B cell (primary cell): Measurements from ENCODE around the gene TOP1. TPM values are rescaled to one million over a fixed set of nuclear protein-coding genes. Genes with fewer than 3 reads are reported as not detected.

Source experiments
- ATAC-seq: fragments of 200-7000 bp; cut with Tn5 transposase; one replicate; pipeline ENCODE4 v1.10.0; 2021; ENCODE audit warnings: low read depth, mild to moderate bottlenecking, moderate number of reproducible peaks, moderate library complexity
- CTCF ChIA-PET: fragments of 350-600 bp; sonication (Branson Sonifier 250); formaldehyde crosslinking; loops from one replicate; lab custom pipeline; 2021; ENCODE audit warnings: antibody characterized with exemption, inconsistent platforms; lab: Charles Lee
- POLR2A ChIA-PET: fragments of 350-600 bp; sonication (Branson Sonifier 250); formaldehyde crosslinking; loops from one replicate; lab custom pipeline; 2021; ENCODE audit warnings: antibody characterized with exemption; lab: Charles Lee
- DNase-seq: peaks from one replicate; pipeline ENCODE4 v3.0.0; 2013
- H2AFZ ChIP-seq: 2 replicates; pipeline ENCODE4 v1.6.1; 2012; ENCODE audit warnings: mild to moderate bottlenecking, low read depth, low read length; ENCODE audit not compliant: insufficient read depth, poor library complexity, severe bottlenecking
- H3K27ac ChIP-seq, 2 donors: 1 replicate in 1 of 2; 2 replicates in 1 of 2; pipeline ENCODE4 v1.5.1; 2012 to 2013; ENCODE audit warnings: low read length in 2 of 2, mild to moderate bottlenecking in 2 of 2, moderate library complexity in 1 of 2
- H3K27me3 ChIP-seq, 4 experiments: fragments of 200-600 bp in 1 of 4; sonication (generic) in 1 of 4; replicated peaks in 1 of 4; 1 replicate in 2 of 4; 2 replicates in 2 of 4; pipeline versions ENCODE4 v1.6.1 to v1.7.0; 2013 to 2016; ENCODE audit warnings: low read length in 3 of 4, mild to moderate bottlenecking in 2 of 4, mixed read lengths in 1 of 4, moderate library complexity in 1 of 4; ENCODE audit not compliant: insufficient read depth in 4 of 4, control insufficient read depth in 3 of 4; ENCODE audit errors: control extremely low read depth in 1 of 4
- H3K36me3 ChIP-seq, 2 experiments: replicated peaks in 1 of 2; 1 replicate in 1 of 2; 2 replicates in 1 of 2; pipeline versions ENCODE4 v1.6.1 to v1.7.1; 2013; ENCODE audit warnings: low read length in 1 of 2; ENCODE audit not compliant: insufficient read depth in 2 of 2, control insufficient read depth in 1 of 2; ENCODE audit errors: control extremely low read depth in 1 of 2, extremely low read depth in 1 of 2
- H3K4me1 ChIP-seq, 2 donors: fragments of 200-600 bp in 1 of 2; sonication (generic) in 1 of 2; 1 replicate in 1 of 2; 2 replicates in 1 of 2; pipeline versions ENCODE4 v1.5.1 to v1.6.1; 2013 to 2017; ENCODE audit warnings: low read length in 2 of 2; ENCODE audit not compliant: control insufficient read depth in 2 of 2, insufficient read depth in 2 of 2
- H3K4me2 ChIP-seq: replicated peaks from 2 replicates; pipeline ENCODE3; 2012; ENCODE audit warnings: mild to moderate bottlenecking, low read depth, low read length; ENCODE audit not compliant: poor library complexity, severe bottlenecking
- H3K4me3 ChIP-seq, 5 experiments: fragments of 200-600 bp in 1 of 5; sonication (generic) in 1 of 5; 1 replicate in 3 of 5; 2 replicates in 2 of 5; pipeline versions ENCODE4 v1.5.1 to v1.7.0; 2011 to 2016; ENCODE audit warnings: low read length in 4 of 5, mild to moderate bottlenecking in 4 of 5, low read depth in 2 of 5, control low read depth in 1 of 5, moderate library complexity in 1 of 5; ENCODE audit not compliant: insufficient read depth in 1 of 5; ENCODE audit errors: control extremely low read depth in 1 of 5, extremely low read depth in 1 of 5
- H3K79me2 ChIP-seq: fragments of 200-600 bp; sonication (generic); one replicate; pipeline ENCODE4 v1.6.0; 2016; ENCODE audit warnings: low read length; ENCODE audit not compliant: control insufficient read depth, insufficient read depth
- H3K9ac ChIP-seq: fragments of 200-600 bp; sonication (generic); 2 replicates; pipeline ENCODE4 v1.6.1; 2017; ENCODE audit warnings: mild to moderate bottlenecking, low read length, moderate library complexity
- H3K9me3 ChIP-seq, 3 donors: one replicate each; pipeline versions ENCODE4 v1.6.1 to v1.7.1; 2013; ENCODE audit warnings: low read length in 2 of 3; ENCODE audit not compliant: control insufficient read depth in 2 of 3, insufficient read depth in 1 of 3; ENCODE audit errors: control extremely low read depth in 1 of 3
- H4K20me1 ChIP-seq: 2 replicates; pipeline ENCODE4 v1.6.0; 2012; ENCODE audit warnings: mild to moderate bottlenecking, low read length; ENCODE audit not compliant: insufficient read depth, control insufficient read depth, poor library complexity, severe bottlenecking
- H3K27ac Mint-ChIP-seq: one replicate; pipeline ENCODE4 v1.8.0; 2021; ENCODE audit warnings: mixed read lengths
- H3K27me3 Mint-ChIP-seq: one replicate; pipeline ENCODE4 v1.8.0; 2021; ENCODE audit warnings: mixed read lengths
- H3K4me1 Mint-ChIP-seq: one replicate; pipeline ENCODE4 v1.8.0; 2021; ENCODE audit warnings: mixed read lengths
- H3K4me3 Mint-ChIP-seq: one replicate; pipeline ENCODE4 v1.8.0; 2021; ENCODE audit warnings: mixed read lengths
- H3K9me3 Mint-ChIP-seq: one replicate; pipeline ENCODE4 v1.8.0; 2022; ENCODE audit warnings: mixed read lengths; ENCODE audit not compliant: insufficient read depth
- EZH2 ChIP-seq: IDR thresholded peaks from 2 replicates; pipeline ENCODE4 v1.6.1; 2012; ENCODE audit warnings: borderline replicate concordance, low read depth, mild to moderate bottlenecking, moderate library complexity, low read length; ENCODE audit not compliant: insufficient read depth, poor library complexity, severe bottlenecking
- WGBS: methylation state at CpG from one replicate; pipeline ENCODE4 v1.1.5; 2013; ENCODE audit warnings: missing lambda C conversion rate; ENCODE audit not compliant: insufficient coverage; 5-methylcytosine and 5-hydroxymethylcytosine counted together
- intact Hi-C: fragments of 100-400 bp; cut with micrococcal nuclease; formaldehyde crosslinking; loops from one replicate; pipeline ENCODE4 v1.10.0; 2022
- polyA plus RNA-seq: library from polyadenylated mRNA; depleted of rRNA; stranded (reverse); fragments of >200 nt; gene quantifications from 2 replicates; pipeline ENCODE4 v1.2.3, GENCODE V29; 2012
- total RNA-seq, 2 donors: library from RNA; stranded (reverse); fragments of 120-200 nt in 1 of 2; gene quantifications; 1 replicate in 1 of 2; 2 replicates in 1 of 2; pipeline versions ENCODE4 v1.2.3 to v1.2.4, GENCODE V29; 2013 to 2022

The TOP1 gene
- total and polyA plus RNA-seq, 2 donors (not counting 1 experiment from before 2014, with no cell fraction given): 5.4 to 44.9 TPM

- H3K9ac ChIP-seq: no peak overlapping the region
- no peak overlapping the region for H2AFZ ChIP-seq
- no peak overlapping the region for H3K27ac ChIP-seq
- ChIA-PET CTCF (interaction anchor here (0.6 to 5.5 kb wide), 4 partner anchors 8 to 40 kb away, joined by 3 to 36 read pairs (median 4); no protein-coding TSS in a partner anchor), POLR2A (interaction anchor here (0.6 to 1.1 kb wide), 2 partner anchors 9 to 13 kb away, joined by 4 to 6 read pairs; no protein-coding TSS in a partner anchor)
- no peaks in the 10 kb centered on the region for H3K27me3 ChIP-seq
- no peaks in the 10 kb centered on the region for H3K27me3 Mint-ChIP-seq
- no peak overlapping the region for H3K4me3 Mint-ChIP-seq
- peaks cover 27% of the 10 kb centered on the region for H3K4me1 Mint-ChIP-seq
- DNase-seq (no peak), ATAC-seq (no peak)
- H3K27ac Mint-ChIP-seq: peak overlapping the region; percentile 53
- no peak overlapping the region for H3K4me3 ChIP-seq
- peaks cover 0 to 14% (median 8%) of the 10 kb centered on the region in 3 donors for H3K9me3 ChIP-seq
- 68% methylated on average over 7 of the region's 8 CpGs for WGBS
- H3K4me2 ChIP-seq: no peak overlapping the region
- peaks cover 16 to 26% of the 10 kb centered on the region in 2 donors for H3K4me1 ChIP-seq
- no peaks in the 10 kb centered on the region for H3K79me2 ChIP-seq
- TF ChIP-seq EZH2: no peak
- no peaks in the 10 kb centered on the region for H4K20me1 ChIP-seq
- intact Hi-C loops: no loop called here
- peaks cover 2% of the 10 kb centered on the region for H3K9me3 Mint-ChIP-seq
- H3K36me3 ChIP-seq: no peaks in the 10 kb centered on the region
Observed at GRCh38 chr20:41004531-41005360, 23.9 kb upstream of the TOP1 start.

- intact Hi-C loops: no loop called here
- no peak overlapping the region for H3K9ac ChIP-seq
- no peaks in the 10 kb centered on the region for H3K27me3 ChIP-seq
- CTCF ChIA-PET: interaction anchor here (1.1 to 5.5 kb wide), 4 partner anchors 9 to 39 kb away, joined by 3 to 36 read pairs (median 4); no protein-coding TSS in a partner anchor
- peaks cover 0 to 14% (median 8%) of the 10 kb centered on the region in 3 donors for H3K9me3 ChIP-seq
- H3K27ac Mint-ChIP-seq: no peak overlapping the region
- H3K9me3 Mint-ChIP-seq: peaks cover 2% of the 10 kb centered on the region
- no peaks in the 10 kb centered on the region for H3K79me2 ChIP-seq
- no peaks in the 10 kb centered on the region for H3K36me3 ChIP-seq
- no peak for TF ChIP-seq EZH2
- POLR2A ChIA-PET: interaction anchor here (1.1 kb wide), 1 partner anchor 13 kb away, joined by 4 read pairs; no protein-coding TSS in a partner anchor
- no peak overlapping the region for H3K4me3 Mint-ChIP-seq
- H3K4me1 ChIP-seq: peaks cover 17 to 26% of the 10 kb centered on the region in 2 donors
- no peak overlapping the region for H3K27ac ChIP-seq
- no peaks in the 10 kb centered on the region for H4K20me1 ChIP-seq
- WGBS: 59% methylated on average over 4 of the region's 4 CpGs
- no peak overlapping the region for H3K4me3 ChIP-seq
- H3K4me2 ChIP-seq: no peak overlapping the region
- no peak overlapping the region for H2AFZ ChIP-seq
- H3K27me3 Mint-ChIP-seq: no peaks in the 10 kb centered on the region
- ATAC-seq (no peak), DNase-seq (no peak)
- peaks cover 33% of the 10 kb centered on the region for H3K4me1 Mint-ChIP-seq
Observed at GRCh38 chr20:41005361-41005729, 23.3 kb upstream of the TOP1 start.
